Articular chondrocyte of knee joint (primary cell): ENCODE results near the gene ERI3. TPM values are rescaled to one million over a fixed set of nuclear protein-coding genes. Genes with fewer than 3 reads are reported as not detected.

ENCODE experiments used
- small RNA-seq: library from RNA; depleted of rRNA; stranded (forward); fragments of <200 nt; gene quantifications from one replicate; pipeline ENCODE3, GENCODE V24; 2012
- total RNA-seq: library from RNA; depleted of rRNA; stranded (reverse); fragments of >200 nt; gene quantifications from 2 replicates; pipeline ENCODE4 v1.2.3, GENCODE V29; 2012

The ERI3 gene
- 47.0 and 48.2 TPM in 2 replicates for total RNA-seq

GRCh38 chr1:44354840-44355581 lies at the start of gene ERI3:
ERI3 (minus strand) TSS chr1:44355257; CDS start chr1:44355026, 231 bp downstream.

GRCh38 chr1:44213222-44214112 lies 141.6 kb downstream of the ERI3 start, which contains the start of gene DMAP1:
DMAP1 (plus strand) TSS chr1:44213471; CDS start chr1:44213754, 283 bp downstream.

Small RNA genes within 50 kb of the gene (small RNA-seq; reads per million reads assigned to genes)
- not detected for gene AL035417.1
- not detected for gene RNU6-369P

Other genes with a start within 250 kb of the ERI3 start
- gene KLF17, start 236.4 kb downstream of the ERI3 start, total RNA-seq: 1.2 and 1.4 TPM in 2 replicates
- gene KLF18, start 213.6 kb downstream of the ERI3 start, total RNA-seq: not detected in 2 replicates
- 17.5 and 21.4 TPM in 2 replicates for gene DMAP1, start 141.8 kb downstream of the ERI3 start, total RNA-seq
- 41.5 and 45.9 TPM in 2 replicates for gene RNF220, start 50.0 kb upstream of the ERI3 start, total RNA-seq